SK-N-SH (cell line): ENCODE data around the gene P2RY8. TPM values are rescaled to one million over a fixed set of nuclear protein-coding genes. Genes with fewer than 3 reads are reported as not detected.

ENCODE experiments used
- CTCF ChIA-PET: fragments of 300-600, 350-600 bp; formaldehyde crosslinking; extraction: SDS; loops from one replicate; lab custom pipeline; 2021; lab: Yijun Ruan, JAX
- POLR2A ChIA-PET: fragments of 350-600 bp; sonication (Branson Sonifier 250); formaldehyde crosslinking; extraction: SDS; loops from one replicate; lab custom pipeline; 2020; ENCODE audit warnings: antibody characterized with exemption, inconsistent platforms; lab: Yijun Ruan, JAX
- DNase-seq: peaks from one replicate; pipeline ENCODE4 v3.0.0; 2012
- H2AFZ ChIP-seq: fragments of 200-600 bp; sonication (generic); 2 replicates; pipeline ENCODE4 v1.8.1; 2016; ENCODE audit warnings: antibody characterized with exemption, mild to moderate bottlenecking, low read depth
- H3F3A ChIP-seq: fragments of 200-600 bp; sonication (generic); replicated peaks from 2 replicates; pipeline ENCODE3; 2016; ENCODE audit warnings: antibody characterized with exemption, mild to moderate bottlenecking; ENCODE audit not compliant: insufficient read depth
- H3K27ac ChIP-seq, 2 experiments: fragments of 200-500 bp in 1 of 2; fragments of 200-600 bp in 1 of 2; sonication (Bioruptor generic) in 1 of 2; sonication (generic), shearing (Covaris generic) in 1 of 2; 2 replicates each; pipeline versions ENCODE4 v1.5.1 to v1.6.1; 2014 to 2016; ENCODE audit warnings: low read depth in 2 of 2, inconsistent platforms in 1 of 2, low read length in 1 of 2, mild to moderate bottlenecking in 1 of 2, mixed read lengths in 1 of 2
- H3K27me3 ChIP-seq: fragments of 200-600 bp; sonication (generic), shearing (Covaris generic); 2 replicates; pipeline ENCODE4 v1.6.1; 2016; ENCODE audit warnings: mixed run types; ENCODE audit not compliant: insufficient read depth
- H3K36me3 ChIP-seq, 2 experiments: fragments of 200-500 bp in 1 of 2; fragments of 200-600 bp in 1 of 2; sonication (Bioruptor generic) in 1 of 2; sonication (generic) in 1 of 2; replicated peaks in 1 of 2; 2 replicates each; pipeline versions ENCODE3 to v1.5.1; 2014 to 2016; ENCODE audit warnings: low read length in 1 of 2, mild to moderate bottlenecking in 1 of 2; ENCODE audit not compliant: insufficient read depth in 2 of 2, control insufficient read depth in 1 of 2
- H3K4me1 ChIP-seq, 2 experiments: fragments of 200-500 bp in 1 of 2; fragments of 200-600 bp in 1 of 2; sonication (Bioruptor generic) in 1 of 2; sonication (generic), shearing (Covaris generic) in 1 of 2; 2 replicates each; pipeline versions ENCODE4 v1.5.1 to v1.6.1; 2014 to 2016; ENCODE audit warnings: low read depth in 1 of 2, low read length in 1 of 2, mixed run types in 1 of 2; ENCODE audit not compliant: insufficient read depth in 2 of 2, control insufficient read depth in 1 of 2
- H3K4me2 ChIP-seq: fragments of 200-600 bp; sonication (generic), shearing (Covaris generic); 2 replicates; pipeline ENCODE4 v1.6.1; 2017; ENCODE audit warnings: mixed run types
- H3K4me3 ChIP-seq, 2 experiments: fragments of 200-500 bp in 1 of 2; fragments of 200-600 bp in 1 of 2; sonication (Bioruptor generic) in 1 of 2; sonication (generic), shearing (Covaris generic) in 1 of 2; 2 replicates each; pipeline versions ENCODE4 v1.5.1 to v1.8.1; 2014 to 2016; ENCODE audit warnings: low read depth in 2 of 2, inconsistent platforms in 1 of 2, low read length in 1 of 2, mild to moderate bottlenecking in 1 of 2, mixed read lengths in 1 of 2, moderate library complexity in 1 of 2
- H3K79me2 ChIP-seq: fragments of 200-600 bp; sonication (generic); 2 replicates; pipeline ENCODE4 v1.8.1; 2017; ENCODE audit warnings: mild to moderate bottlenecking; ENCODE audit not compliant: insufficient read depth
- H3K9ac ChIP-seq: fragments of 200-600 bp; sonication (generic); 2 replicates; pipeline ENCODE4 v1.6.1; 2017; ENCODE audit warnings: mixed run types
- H3K9me2 ChIP-seq: fragments of 200-600 bp; sonication (generic); 2 replicates; pipeline ENCODE4 v1.6.1; 2017; ENCODE audit warnings: mixed run types
- H3K9me3 ChIP-seq: fragments of 200-600 bp; sonication (generic); 2 replicates; pipeline ENCODE4 v1.6.1; 2017; ENCODE audit warnings: mixed run types, mild to moderate bottlenecking, moderate library complexity
- H4K20me1 ChIP-seq: fragments of 200-600 bp; sonication (generic); 2 replicates; pipeline ENCODE4 v1.6.1; 2017; ENCODE audit warnings: mild to moderate bottlenecking, mixed run types; ENCODE audit not compliant: insufficient read depth
- ELF1 ChIP-seq: IDR thresholded peaks from 2 replicates; pipeline ENCODE4 v1.4.0; 2012
- EP300 ChIP-seq, 2 experiments: IDR thresholded peaks; 2 replicates each; pipeline versions ENCODE4 v1.4.0 to v1.6.1; 2012; ENCODE audit warnings: borderline replicate concordance in 1 of 2, low read depth in 1 of 2, low read length in 1 of 2
- FOSL2 ChIP-seq: IDR thresholded peaks from 2 replicates; pipeline ENCODE4 v1.4.0; 2012; ENCODE audit warnings: low read depth, mild to moderate bottlenecking, moderate library complexity, borderline replicate concordance
- FOXM1 ChIP-seq: IDR thresholded peaks from 2 replicates; pipeline ENCODE4 v1.4.0; 2012; ENCODE audit warnings: low read depth, mild to moderate bottlenecking
- GATA2 ChIP-seq: sonication (generic); formaldehyde crosslinking; IDR thresholded peaks from 2 replicates; pipeline ENCODE4 v1.5.0; 2020; ENCODE audit warnings: mild to moderate bottlenecking, missing genetic modification reagents
- MEF2A ChIP-seq: IDR thresholded peaks from 2 replicates; pipeline ENCODE4 v1.4.0; 2012; ENCODE audit warnings: low read depth, borderline replicate concordance
- NRF1 ChIP-seq: IDR thresholded peaks from 2 replicates; pipeline ENCODE4 v1.6.1; 2012; ENCODE audit warnings: low read depth, mild to moderate bottlenecking, low read length
- RCOR1 ChIP-seq: fragments of 150-350 bp; IDR thresholded peaks from 2 replicates; pipeline ENCODE4 v1.6.1; 2017; ENCODE audit warnings: antibody characterized with exemption, low read length
- SMC3 ChIP-seq: IDR thresholded peaks from 2 replicates; pipeline ENCODE4 v1.6.1; 2012; ENCODE audit warnings: low read depth, low read length, improper control_type of control experiment
- TAF1 ChIP-seq: IDR thresholded peaks from 2 replicates; pipeline ENCODE4 v1.6.1; 2012; ENCODE audit warnings: low read depth, mild to moderate bottlenecking, low read length, moderate library complexity, borderline replicate concordance
- TCF12 ChIP-seq: IDR thresholded peaks from 2 replicates; pipeline ENCODE4 v1.4.0; 2012
- WGBS: methylation state at CpG from one replicate; pipeline ENCODE4 v1.1.6; 2017; ENCODE audit warnings: low lambda C conversion rate; 5-methylcytosine and 5-hydroxymethylcytosine counted together
- polyA plus RNA-seq, 3 experiments: library from polyadenylated mRNA; depleted of rRNA; stranded (reverse); fragments of >200 nt; gene quantifications; 2 replicates each; pipeline ENCODE4 v1.2.3, GENCODE V29; 2012
- TF ChIP-seq, protein P1 (sequence below): IDR thresholded peaks from 2 replicates; pipeline ENCODE4 v1.4.0; 2012; ENCODE audit warnings: low read depth
- TF ChIP-seq, protein P2 (sequence below): fragments of 200-600 bp; sonication (generic); IDR thresholded peaks from 2 replicates; pipeline ENCODE4 v1.6.1; 2017; ENCODE audit warnings: antibody characterized with exemption, mild to moderate bottlenecking, moderate library complexity
- TF ChIP-seq, protein P3 (sequence below): IDR thresholded peaks from 2 replicates; pipeline ENCODE4 v1.6.1; 2012; ENCODE audit warnings: mild to moderate bottlenecking, low read depth, low read length, moderate library complexity

The P2RY8 gene
- polyA plus RNA-seq, 1 of the 3 experiments (the other 2 are of a cell fraction), result 0.08 TPM

DNA sequence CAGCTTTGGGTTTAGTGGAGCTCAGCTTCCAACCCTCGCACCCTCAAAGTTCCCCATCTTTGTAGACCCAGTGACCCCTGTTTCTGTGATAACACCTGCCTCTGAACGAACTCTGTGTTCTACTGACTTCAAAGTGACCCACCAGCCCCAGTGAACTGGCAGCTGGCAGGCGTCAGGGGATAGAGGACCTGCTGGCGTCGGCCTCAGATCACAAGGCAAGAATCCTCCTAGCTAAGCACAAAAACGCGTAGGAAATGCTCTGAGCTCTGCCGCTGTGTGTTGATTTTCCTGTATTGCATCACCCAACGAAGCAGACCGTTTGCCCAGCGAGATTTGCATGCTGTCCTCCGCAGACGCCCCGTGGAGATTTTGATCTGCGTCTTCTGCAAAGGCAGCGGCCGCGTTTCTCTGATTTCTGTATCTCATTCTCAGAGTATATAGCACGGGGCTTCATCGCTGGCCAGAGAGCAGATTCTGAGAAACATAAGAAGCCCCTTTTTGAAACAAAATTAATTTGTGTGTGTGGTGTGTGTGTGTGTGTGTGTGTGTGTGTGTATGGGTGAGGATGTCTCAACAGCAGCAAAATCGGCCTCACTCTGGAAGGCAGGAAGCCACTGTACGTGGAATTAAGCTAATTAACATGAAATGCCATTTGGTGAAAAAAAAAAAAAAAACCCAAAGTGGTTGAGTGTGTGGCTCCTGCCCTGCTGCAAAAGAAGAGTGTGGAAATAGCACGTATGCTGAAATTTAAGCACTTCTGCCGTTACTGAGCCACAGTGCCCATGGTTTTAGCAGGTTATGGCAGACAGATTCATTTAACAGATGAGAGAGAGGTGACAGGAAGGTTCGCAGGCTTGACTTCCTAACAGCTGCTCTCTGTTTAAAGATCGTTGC lies 55.1 kb downstream of the P2RY8 start:
- TF ChIP-seq GATA2 (CRISPR knock-in tag) (peak; percentile 36; the same call in 1 of the 2 replicates), FOXM1 (no peak), SMC3 (no peak), ELF1 (peak; percentile 34; the same call in 1 of the 2 replicates), TCF12 (0 out of 2 replicates have a peak, but pooled peaks have one; percentile 12)
- TF ChIP-seq, protein P1, sequence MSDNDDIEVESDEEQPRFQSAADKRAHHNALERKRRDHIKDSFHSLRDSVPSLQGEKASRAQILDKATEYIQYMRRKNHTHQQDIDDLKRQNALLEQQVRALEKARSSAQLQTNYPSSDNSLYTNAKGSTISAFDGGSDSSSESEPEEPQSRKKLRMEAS, result peak; percentile 85
- no peak for DNase-seq
- Histone ChIP-seq H3K27ac (peak overlapping the region in 1 of 2 experiments; percentile 13; a peak in 1 of 4 replicates), H3K36me3 (no peaks in the 10 kb centered on the region), H3K79me2 (no peaks in the 10 kb centered on the region), H3K4me2 (peak overlapping the region; percentile 51), H3K9me2 (no peaks in the 10 kb centered on the region), H3K4me3 (peak overlapping the region; percentile 6 to 17; a peak in 1 of 4 replicates), H3K27me3 (no peaks in the 10 kb centered on the region; the same call in 1 of the 2 replicates), H4K20me1 (no peaks in the 10 kb centered on the region), H2AFZ (peak overlapping the region; percentile 75; the same call in 1 of the 2 replicates), H3K9me3 (no peaks in the 10 kb centered on the region), H3F3A (no peaks in the 10 kb centered on the region), H3K4me1 (no peaks in the 10 kb centered on the region), H3K9ac (no peak overlapping the region)
- ChIA-PET CTCF (no interaction called here), POLR2A (no interaction called here)
- 8% methylated on average over 26 of the region's 26 CpGs for WGBS

DNA sequence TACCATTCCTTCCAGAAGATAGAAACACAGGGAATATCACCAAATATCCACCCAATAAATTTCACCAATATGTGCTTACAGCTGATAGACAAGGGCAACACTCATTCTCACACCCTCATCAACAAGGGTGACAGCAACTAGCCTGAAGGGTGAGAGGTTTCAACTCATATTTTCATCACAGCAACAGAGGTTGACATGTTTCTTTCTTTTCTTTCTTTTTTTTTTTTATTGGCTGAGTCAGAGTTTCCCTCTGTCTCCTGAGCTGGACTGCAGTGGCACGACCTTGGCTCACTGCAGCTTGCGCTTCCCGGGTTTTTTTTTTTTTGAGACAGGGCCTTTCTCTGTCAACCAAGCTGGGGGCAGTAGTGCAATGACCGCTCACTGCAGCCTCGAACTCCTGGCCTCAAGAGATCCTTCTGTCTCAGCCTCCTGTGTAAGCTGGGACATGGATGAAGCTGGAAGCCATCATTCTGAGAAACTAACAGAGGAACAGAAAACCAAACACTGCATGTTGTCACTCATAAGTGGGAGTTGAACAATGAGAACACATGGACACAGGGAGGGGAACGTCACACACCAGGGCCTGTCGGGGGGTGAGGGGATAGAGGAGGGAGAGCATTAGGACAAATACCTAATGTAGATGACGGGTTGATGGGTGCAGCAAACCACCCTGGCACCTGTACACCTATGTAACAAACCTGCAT lies 56.8 kb downstream of the P2RY8 start:
- no peaks in the 10 kb centered on the region for H3K36me3 ChIP-seq
- CTCF ChIA-PET, result no interaction called here

DNA sequence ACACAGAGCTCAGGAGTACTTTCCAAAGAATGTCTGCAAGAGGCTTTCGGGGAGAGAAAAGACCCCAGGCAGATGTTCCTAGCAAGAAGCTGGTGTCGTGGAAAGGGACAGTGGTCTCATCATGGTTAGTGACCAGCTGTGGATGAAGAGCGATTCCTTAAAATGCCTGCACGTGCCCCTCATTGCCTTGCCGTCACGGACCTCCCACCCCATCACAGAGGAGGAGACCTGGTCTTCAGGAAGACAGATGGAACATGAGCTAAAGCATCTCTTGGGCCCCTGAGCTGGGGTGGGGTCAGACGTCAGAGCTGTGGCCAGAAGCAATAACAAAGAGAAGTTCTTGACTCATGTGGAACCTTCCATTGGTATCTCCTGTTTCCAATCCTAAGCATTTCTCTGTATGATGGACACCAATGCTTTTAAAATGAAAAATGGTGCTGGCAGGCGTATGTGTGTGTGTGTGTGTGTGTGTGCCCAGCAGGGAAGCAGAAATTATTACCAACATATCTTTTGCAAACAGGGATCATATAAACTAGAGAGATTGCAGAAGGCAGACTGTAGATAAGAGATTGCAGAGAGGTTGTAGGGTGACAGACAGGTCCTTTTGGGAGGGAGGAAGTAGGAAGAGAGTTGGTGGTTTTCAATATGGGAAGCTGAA lies 59.1 kb downstream of the P2RY8 start:
- 44% methylated on average over 8 of the region's 8 CpGs for WGBS
- TF ChIP-seq NRF1, result no peak
- TF ChIP-seq, protein P2, sequence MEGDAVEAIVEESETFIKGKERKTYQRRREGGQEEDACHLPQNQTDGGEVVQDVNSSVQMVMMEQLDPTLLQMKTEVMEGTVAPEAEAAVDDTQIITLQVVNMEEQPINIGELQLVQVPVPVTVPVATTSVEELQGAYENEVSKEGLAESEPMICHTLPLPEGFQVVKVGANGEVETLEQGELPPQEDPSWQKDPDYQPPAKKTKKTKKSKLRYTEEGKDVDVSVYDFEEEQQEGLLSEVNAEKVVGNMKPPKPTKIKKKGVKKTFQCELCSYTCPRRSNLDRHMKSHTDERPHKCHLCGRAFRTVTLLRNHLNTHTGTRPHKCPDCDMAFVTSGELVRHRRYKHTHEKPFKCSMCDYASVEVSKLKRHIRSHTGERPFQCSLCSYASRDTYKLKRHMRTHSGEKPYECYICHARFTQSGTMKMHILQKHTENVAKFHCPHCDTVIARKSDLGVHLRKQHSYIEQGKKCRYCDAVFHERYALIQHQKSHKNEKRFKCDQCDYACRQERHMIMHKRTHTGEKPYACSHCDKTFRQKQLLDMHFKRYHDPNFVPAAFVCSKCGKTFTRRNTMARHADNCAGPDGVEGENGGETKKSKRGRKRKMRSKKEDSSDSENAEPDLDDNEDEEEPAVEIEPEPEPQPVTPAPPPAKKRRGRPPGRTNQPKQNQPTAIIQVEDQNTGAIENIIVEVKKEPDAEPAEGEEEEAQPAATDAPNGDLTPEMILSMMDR, result no peak
- TF ChIP-seq, protein P3, sequence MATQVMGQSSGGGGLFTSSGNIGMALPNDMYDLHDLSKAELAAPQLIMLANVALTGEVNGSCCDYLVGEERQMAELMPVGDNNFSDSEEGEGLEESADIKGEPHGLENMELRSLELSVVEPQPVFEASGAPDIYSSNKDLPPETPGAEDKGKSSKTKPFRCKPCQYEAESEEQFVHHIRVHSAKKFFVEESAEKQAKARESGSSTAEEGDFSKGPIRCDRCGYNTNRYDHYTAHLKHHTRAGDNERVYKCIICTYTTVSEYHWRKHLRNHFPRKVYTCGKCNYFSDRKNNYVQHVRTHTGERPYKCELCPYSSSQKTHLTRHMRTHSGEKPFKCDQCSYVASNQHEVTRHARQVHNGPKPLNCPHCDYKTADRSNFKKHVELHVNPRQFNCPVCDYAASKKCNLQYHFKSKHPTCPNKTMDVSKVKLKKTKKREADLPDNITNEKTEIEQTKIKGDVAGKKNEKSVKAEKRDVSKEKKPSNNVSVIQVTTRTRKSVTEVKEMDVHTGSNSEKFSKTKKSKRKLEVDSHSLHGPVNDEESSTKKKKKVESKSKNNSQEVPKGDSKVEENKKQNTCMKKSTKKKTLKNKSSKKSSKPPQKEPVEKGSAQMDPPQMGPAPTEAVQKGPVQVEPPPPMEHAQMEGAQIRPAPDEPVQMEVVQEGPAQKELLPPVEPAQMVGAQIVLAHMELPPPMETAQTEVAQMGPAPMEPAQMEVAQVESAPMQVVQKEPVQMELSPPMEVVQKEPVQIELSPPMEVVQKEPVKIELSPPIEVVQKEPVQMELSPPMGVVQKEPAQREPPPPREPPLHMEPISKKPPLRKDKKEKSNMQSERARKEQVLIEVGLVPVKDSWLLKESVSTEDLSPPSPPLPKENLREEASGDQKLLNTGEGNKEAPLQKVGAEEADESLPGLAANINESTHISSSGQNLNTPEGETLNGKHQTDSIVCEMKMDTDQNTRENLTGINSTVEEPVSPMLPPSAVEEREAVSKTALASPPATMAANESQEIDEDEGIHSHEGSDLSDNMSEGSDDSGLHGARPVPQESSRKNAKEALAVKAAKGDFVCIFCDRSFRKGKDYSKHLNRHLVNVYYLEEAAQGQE, result no peak
- TF ChIP-seq MEF2A, result no peak
- no peak for TF ChIP-seq TAF1
- no peak for TF ChIP-seq FOSL2

More for the DNA sequence above, 56.8 kb downstream of the P2RY8 start:
- Histone ChIP-seq H3K27ac (no peak overlapping the region), H3K27me3 (no peaks in the 10 kb centered on the region; the same call in 1 of the 2 replicates), H3K9me3 (no peaks in the 10 kb centered on the region), H4K20me1 (no peaks in the 10 kb centered on the region), H3K9me2 (no peaks in the 10 kb centered on the region), H3K4me3 (no peak overlapping the region), H3K4me2 (no peak overlapping the region), H2AFZ (no peak overlapping the region), H3K4me1 (no peaks in the 10 kb centered on the region), H3K9ac (no peak overlapping the region), H3F3A (no peaks in the 10 kb centered on the region), H3K79me2 (no peaks in the 10 kb centered on the region)
- POLR2A ChIA-PET, result no interaction called here
- 25% methylated on average over 8 of the region's 8 CpGs for WGBS
- DNase-seq, result no peak
- TF ChIP-seq EP300 (IDR thresholded peaks at IDR 0.05; ENCODE audit: borderline replicate concordance in 1 of 2, low read depth in 1 of 2, low read length in 1 of 2) (no peak), RCOR1 (no peak)

More for the DNA sequence above, 59.1 kb downstream of the P2RY8 start:
- Histone ChIP-seq H3K36me3 (no peaks in the 10 kb centered on the region), H2AFZ (no peak overlapping the region), H3K9ac (no peak overlapping the region), H3K4me3 (no peak overlapping the region), H3K4me2 (no peak overlapping the region), H3F3A (no peaks in the 10 kb centered on the region), H3K79me2 (no peaks in the 10 kb centered on the region), H3K27ac (no peak overlapping the region), H3K9me3 (no peaks in the 10 kb centered on the region), H3K9me2 (no peaks in the 10 kb centered on the region), H3K27me3 (no peaks in the 10 kb centered on the region), H3K4me1 (no peaks in the 10 kb centered on the region), H4K20me1 (no peaks in the 10 kb centered on the region)
- ChIA-PET CTCF (no interaction called here), POLR2A (no interaction called here)
- DNase-seq, result no peak
